EH (cell line): Measurements from ENCODE around the gene NRP2.

Experiments
- DNase-seq: peaks from one replicate; pipeline ENCODE4 v3.0.0-alpha.2; 2015; ENCODE audit warnings: low read depth

NRP2 gene, protein sequence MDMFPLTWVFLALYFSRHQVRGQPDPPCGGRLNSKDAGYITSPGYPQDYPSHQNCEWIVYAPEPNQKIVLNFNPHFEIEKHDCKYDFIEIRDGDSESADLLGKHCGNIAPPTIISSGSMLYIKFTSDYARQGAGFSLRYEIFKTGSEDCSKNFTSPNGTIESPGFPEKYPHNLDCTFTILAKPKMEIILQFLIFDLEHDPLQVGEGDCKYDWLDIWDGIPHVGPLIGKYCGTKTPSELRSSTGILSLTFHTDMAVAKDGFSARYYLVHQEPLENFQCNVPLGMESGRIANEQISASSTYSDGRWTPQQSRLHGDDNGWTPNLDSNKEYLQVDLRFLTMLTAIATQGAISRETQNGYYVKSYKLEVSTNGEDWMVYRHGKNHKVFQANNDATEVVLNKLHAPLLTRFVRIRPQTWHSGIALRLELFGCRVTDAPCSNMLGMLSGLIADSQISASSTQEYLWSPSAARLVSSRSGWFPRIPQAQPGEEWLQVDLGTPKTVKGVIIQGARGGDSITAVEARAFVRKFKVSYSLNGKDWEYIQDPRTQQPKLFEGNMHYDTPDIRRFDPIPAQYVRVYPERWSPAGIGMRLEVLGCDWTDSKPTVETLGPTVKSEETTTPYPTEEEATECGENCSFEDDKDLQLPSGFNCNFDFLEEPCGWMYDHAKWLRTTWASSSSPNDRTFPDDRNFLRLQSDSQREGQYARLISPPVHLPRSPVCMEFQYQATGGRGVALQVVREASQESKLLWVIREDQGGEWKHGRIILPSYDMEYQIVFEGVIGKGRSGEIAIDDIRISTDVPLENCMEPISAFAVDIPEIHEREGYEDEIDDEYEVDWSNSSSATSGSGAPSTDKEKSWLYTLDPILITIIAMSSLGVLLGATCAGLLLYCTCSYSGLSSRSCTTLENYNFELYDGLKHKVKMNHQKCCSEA

GRCh38 chr2:205682239-205682970 lies at the start of gene NRP2:
Gene NRP2, plus strand, starts transcription at chr2:205682501. Its CDS starts 790 bp downstream, at chr2:205683291.
- peak; percentile 91 for DNase-seq

GRCh38 chr2:205633994-205634393 lies 48.3 kb upstream of the NRP2 start:
- DNase-seq: no peak

DNA sequence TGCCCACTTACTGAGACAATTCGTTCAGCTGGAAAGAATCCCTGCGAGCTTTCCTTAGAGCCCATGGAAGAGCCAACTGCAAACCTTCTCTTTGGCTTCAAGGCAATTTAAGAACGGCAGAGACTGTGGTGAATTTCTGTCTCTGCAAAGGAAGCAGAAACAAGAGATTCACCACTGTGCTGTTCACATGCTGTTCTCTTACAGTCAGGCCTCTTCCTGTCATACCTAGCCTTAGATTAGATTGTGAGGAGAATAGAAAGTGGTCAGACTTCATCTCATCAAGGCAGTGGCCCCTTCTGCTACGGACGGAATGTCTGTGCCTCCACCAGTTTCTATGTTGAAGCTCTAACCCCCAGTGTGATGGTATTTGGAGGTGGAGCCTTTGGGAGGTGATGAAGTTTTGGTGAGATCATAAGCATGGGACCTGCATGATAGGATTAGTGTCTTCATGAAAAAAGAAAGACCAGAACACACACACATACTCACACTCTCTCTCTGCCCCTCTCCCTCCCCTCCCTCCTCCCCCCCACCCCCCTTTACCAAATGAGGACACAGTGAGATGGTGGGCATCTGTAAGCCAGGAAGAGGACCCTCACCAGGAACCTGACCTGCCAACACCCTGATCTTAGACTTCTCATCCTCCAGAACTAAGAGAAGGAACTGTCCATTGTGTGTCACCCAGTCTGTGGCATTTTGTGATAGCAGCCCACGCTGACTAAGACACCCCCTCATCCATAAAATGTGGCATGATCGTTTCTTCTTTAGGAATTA lies 45.6 kb upstream of the NRP2 start:
- DNase-seq: peak; percentile 42

DNA sequence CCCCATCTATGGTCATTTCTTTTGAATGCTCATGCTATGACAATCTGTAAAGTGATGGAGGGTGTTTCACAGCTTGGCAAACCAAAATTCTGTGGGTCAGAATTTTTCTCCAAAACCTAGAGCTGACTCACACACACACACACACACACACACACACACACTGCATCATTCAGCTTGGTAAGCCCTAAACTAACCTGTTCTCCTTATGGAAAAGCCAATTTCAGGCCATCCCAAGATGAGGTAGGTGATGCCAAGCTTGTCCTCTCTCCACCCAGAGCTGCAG lies 45.0 kb upstream of the NRP2 start:
- DNase-seq: peak; percentile 38

DNA sequence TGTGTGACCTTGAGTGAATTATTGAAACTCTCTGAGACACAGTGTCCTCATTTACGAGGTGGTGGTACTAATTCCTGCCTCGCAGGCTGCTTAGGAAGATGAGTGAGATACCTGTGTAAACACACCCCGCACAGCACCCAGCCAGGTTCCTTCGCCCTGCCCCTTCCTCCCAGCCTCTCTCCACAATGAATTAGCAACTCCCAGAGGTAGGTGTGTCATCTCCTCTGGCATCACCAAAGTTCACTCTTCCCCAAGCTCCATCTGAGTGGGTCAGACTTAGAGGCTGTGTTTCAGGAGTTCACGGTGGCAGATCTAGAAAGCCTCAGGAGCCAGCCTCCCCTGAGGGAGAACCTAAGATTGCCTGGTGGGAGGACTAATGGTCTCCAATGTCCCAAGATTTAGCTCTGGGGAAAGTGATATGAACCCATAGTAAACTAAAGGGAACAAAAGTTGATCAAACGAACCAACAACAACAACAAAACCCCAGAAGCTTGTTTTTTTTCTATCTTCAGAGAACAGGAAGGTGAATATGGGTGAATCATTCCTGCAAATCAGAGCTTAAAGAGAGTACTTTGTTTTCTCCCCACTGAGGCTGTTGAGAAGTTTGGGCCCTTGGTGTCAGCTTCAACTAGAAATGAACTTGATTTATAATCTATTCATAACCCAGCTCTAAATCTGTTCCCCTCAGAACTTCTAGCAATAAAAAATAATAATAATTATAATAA lies 44.4 kb upstream of the NRP2 start:
- no peak for DNase-seq

GRCh38 chr2:205640716-205641115 lies 41.6 kb upstream of the NRP2 start:
- DNase-seq: no peak

GRCh38 chr2:205642599-205643356 lies 39.5 kb upstream of the NRP2 start:
- no peak for DNase-seq

DNA sequence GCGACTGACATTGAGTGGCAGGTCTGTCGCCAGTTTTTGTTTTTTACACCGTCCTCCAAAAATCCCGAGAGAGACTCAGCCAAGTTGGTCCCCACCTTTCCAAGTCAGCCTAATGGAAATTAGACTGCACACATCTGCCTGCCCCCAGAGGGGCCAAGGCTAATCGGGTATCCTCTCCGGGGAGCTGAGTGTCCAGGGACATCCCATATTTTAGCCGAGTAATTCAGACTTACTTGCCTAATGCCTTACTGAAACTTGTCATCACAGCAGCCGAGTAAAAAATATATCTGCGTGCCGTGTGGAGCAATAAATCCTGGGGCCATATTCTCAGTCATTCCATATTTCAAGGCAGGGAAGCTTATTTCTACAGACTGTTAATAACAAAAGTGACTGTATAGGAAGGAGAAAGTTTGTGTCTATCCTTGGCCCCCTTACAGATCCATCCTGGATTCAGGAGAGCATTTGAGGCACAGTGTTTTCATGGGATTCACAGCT lies 38.9 kb upstream of the NRP2 start:
- DNase-seq: no peak

DNA sequence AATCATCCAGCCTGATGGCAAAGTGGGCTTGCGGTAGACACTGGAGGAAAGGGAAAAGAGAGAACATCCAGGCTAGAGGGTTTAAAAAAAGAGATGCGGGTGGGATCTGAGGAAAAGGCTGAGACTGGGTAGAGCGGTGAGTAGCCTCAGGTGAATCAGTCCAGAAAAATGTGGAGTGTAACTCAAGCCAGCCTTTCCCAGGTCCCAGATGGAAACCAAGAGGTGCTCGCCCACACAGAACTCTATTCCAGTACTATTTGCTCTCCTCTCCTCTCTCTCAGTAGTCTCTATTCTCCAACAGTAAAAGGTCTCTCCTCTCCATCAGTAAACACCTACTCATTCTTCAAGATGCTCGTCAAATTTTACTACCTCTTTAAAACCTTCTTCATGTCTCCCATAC lies 38.3 kb upstream of the NRP2 start:
- no peak for DNase-seq

- no peak for DNase-seq
Observed at GRCh38 chr2:205646680-205647079, 35.6 kb upstream of the NRP2 start.

DNA sequence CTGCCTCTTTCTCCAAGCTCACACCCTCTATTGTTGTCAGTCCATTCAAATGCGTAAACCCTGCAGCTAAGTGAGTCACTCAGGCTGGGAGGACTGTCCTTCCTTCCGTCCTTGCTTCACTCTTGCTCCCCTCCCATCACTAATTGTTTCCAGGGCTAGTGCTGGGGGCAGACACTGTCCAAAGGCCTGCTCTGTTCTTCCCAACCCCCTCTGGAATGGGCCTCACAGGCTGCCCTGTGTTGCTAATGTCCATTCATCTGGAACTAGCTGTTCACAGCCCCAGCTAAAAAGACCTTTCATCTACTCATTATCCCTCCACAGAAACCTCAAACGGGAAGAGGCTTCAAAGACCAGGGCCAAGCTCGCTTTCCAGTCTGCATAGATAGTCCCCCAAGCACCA lies 31.9 kb upstream of the NRP2 start:
- DNase-seq: peak; percentile 96

DNA sequence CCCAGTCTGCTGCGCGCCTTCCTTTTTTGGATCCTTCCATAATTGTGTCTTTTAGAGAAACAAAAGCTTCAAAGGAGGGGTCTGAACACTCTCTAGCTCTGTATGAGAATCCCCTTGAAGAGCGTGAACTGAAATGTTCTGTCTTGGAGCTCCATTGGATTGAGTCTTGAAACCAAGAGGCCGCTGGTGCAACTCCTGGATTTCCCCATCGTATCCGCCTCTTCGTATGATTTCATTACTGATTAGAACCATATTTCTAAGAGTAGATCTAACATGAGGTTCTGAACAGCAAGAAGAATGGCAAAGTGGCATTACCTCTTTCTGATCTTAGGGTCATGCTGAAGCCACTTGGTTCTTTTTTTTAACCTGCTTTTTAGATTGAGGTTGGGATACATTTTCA lies 31.4 kb upstream of the NRP2 start:
- DNase-seq: no peak

GRCh38 chr2:205651719-205652118 lies 30.6 kb upstream of the NRP2 start:
- no peak for DNase-seq

DNA sequence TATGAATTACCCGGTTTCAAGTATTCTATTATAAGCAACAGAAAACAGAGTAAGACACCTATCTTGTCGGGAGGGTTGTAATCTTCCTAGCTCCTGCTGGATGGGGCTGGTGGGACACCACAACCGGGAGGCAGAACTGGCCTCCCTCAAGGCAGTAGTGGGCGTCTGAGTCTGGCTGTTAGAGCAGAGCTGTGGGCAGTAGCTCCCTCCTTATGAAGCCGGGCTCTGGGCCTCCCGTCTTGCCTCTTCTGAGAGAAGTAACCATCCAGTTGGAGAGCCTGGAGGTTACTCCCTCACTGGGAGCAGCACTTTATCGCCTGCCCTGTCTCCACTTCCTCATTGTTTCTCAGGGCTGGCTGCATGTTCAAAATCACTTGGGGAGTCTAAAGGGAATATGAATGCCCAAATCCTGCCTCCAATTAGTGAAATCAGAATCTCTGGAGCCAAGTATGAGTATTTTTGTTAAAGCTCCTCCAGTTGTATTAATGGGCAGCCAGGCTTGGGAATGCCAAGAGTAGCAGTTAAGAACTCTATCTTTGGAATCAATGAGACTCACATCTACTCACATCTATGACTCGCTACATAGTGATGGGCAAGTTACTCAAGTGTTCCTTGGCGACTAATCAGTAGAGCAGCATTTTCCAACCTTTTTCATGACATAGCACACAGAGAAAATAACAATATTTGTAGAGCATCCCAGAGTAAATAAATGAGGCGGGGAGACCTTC lies 27.3 kb upstream of the NRP2 start:
- peak; percentile 90 for DNase-seq

DNA sequence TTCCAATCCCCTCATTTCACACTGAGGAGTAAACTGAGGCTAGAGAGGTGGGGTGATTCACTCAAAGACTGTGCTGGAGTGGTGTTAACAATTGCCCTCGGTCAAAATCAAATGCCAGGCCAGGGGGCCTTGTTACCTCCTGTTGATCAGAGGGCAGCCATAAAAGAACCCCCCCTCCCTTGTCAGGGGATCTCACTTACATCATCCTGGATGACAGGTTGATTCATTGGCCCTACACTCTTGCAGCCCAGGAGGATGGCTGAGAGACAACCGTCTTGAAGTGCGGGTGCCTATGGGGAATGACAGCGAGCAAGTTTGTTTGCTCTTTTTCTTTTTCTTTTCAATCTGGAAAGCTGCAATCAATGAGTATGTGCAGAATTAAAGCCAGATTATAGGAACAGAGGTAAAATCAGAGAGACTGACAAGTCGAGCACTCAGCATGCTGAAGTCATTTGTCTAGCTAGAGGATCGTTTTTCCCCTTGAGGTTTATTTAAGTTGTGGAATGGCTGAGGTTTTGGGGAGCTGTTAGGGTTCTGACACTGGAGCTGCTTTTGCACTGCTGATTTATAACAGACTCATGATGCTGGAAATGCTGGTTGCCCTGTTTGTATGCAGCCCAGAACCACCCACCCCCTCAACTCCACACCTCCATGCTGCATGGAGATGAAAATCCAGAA lies 26.4 kb upstream of the NRP2 start:
- no peak for DNase-seq

DNA sequence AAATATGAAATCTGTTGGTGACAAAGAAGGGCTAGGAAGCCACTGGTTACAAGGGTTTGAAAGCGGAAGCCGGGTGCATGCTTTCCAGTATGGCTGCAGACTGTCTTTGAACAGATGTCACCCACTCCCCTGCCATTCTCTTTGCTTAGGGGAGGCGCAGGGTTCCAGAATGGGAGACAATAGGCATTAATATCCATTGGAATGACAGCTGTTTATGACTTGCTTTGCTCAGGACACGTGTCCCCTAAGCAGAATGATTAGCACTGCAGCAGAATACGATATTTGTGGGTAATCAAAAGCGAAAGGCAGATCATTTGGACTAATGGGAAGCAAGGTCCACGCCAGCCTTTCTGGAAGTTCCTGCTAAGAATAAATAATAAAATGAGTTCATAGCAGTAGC lies 25.8 kb upstream of the NRP2 start:
- no peak for DNase-seq

DNA sequence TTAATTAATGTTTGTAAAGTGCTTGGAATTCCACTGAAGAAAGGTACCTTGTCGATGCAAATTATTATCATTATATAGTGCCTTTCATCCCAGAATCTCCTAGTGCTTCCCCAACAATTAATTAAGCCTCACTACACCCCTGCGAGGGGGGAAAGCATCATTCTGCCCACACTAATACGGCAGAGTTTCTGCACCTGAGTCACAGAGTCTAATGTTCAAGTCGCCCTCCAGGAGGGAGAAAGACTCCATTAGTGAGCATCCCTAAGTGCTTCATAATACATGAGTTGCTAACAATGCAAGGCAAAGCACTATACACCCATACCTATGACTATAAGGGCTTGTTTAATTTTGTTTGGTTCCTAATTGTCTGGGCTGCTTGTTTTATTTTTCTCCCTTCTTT lies 25.4 kb upstream of the NRP2 start:
- no peak for DNase-seq

DNA sequence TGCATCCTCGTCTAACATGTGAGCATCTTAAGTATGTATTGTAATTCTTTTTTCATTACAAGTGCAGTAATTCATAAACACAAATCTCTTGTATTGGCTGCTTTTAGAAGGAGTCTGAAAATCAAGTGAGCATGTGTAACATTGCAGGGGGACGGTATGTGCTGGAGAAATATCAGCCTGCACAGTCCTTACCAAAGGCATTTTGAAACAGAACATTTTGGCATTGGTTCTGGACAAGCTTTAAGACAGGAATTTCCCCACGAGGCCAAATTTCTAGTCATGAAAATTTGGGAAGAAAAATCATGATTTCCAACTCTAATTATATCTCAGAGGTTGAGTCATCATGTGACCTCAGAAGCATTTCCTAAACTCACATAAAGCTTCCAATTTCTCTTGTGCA lies 24.7 kb upstream of the NRP2 start:
- peak; percentile 93 for DNase-seq

GRCh38 chr2:205658068-205658467 lies 24.2 kb upstream of the NRP2 start:
- no peak for DNase-seq
